HCT116 (cell line): ENCODE measurements around the gene CEP41.

ENCODE experiments used
- EZH2 ChIP-seq: fragments of 200-600 bp; sonication (generic); IDR thresholded peaks from 2 replicates; pipeline ENCODE4 v1.6.1; 2017; ENCODE audit warnings: antibody characterized with exemption, mixed run types
- POLR2A ChIP-seq: IDR thresholded peaks from 2 replicates; pipeline ENCODE4 v1.7.0; 2011; ENCODE audit warnings: borderline replicate concordance; ENCODE audit not compliant: insufficient read depth, insufficient read length; ENCODE audit errors: extremely low read depth
- POLR2AphosphoS5 ChIP-seq: IDR thresholded peaks from 2 replicates; pipeline ENCODE4 v1.6.1; 2011; ENCODE audit warnings: mild to moderate bottlenecking, low read depth, low read length, moderate library complexity
- RAD21 ChIP-seq: IDR thresholded peaks from 2 replicates; pipeline ENCODE4 v1.6.1; 2012; ENCODE audit warnings: low read depth, mild to moderate bottlenecking
- SIN3A ChIP-seq: IDR thresholded peaks from 2 replicates; pipeline ENCODE4 v1.6.1; 2012; ENCODE audit warnings: low read depth
- SP1 ChIP-seq: IDR thresholded peaks from 2 replicates; pipeline ENCODE4 v1.6.1; 2012; ENCODE audit warnings: low read depth
- ZFX ChIP-seq: fragments of 450-650 bp; IDR thresholded peaks from 2 replicates; pipeline ENCODE4 v1.6.1; 2017
- TF ChIP-seq, protein P1 (sequence below), 3 experiments: fragments of 200-600 bp in 1 of 3; sonication (generic) in 1 of 3; IDR thresholded peaks in 2 of 3; conservative IDR thresholded peaks in 1 of 3; 2 replicates each; pipeline ENCODE4 v1.5.1; 2012 to 2017; ENCODE audit warnings: low read depth in 2 of 3, low read length in 2 of 3, antibody characterized with exemption in 1 of 3, borderline replicate concordance in 1 of 3, control low read depth in 1 of 3, mild to moderate bottlenecking in 1 of 3, mixed read lengths in 1 of 3, mixed run types in 1 of 3, moderate library complexity in 1 of 3; ENCODE audit not compliant: insufficient read depth in 1 of 3

DNA sequence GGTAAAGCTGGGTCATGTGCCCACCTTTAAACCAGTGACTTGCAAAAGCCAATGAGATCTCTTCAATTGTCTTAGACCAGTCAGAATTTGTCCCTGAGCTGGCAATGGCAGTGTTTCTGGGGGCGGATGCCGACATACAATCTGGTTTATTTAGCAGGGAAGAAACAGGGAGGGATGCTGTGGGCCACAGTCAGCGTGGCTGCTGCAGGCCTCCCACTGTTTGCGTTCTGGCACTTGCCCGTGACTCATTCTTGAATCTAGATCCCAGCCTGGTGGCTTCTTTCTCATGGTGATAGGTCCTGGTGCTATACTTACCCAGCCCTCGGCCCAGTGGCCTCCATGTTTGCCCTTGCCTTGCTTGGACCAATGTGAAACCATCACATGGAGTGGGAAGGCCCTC is 63.6 kb downstream of the CEP41 start:
- TF ChIP-seq, protein P1, sequence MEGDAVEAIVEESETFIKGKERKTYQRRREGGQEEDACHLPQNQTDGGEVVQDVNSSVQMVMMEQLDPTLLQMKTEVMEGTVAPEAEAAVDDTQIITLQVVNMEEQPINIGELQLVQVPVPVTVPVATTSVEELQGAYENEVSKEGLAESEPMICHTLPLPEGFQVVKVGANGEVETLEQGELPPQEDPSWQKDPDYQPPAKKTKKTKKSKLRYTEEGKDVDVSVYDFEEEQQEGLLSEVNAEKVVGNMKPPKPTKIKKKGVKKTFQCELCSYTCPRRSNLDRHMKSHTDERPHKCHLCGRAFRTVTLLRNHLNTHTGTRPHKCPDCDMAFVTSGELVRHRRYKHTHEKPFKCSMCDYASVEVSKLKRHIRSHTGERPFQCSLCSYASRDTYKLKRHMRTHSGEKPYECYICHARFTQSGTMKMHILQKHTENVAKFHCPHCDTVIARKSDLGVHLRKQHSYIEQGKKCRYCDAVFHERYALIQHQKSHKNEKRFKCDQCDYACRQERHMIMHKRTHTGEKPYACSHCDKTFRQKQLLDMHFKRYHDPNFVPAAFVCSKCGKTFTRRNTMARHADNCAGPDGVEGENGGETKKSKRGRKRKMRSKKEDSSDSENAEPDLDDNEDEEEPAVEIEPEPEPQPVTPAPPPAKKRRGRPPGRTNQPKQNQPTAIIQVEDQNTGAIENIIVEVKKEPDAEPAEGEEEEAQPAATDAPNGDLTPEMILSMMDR (IDR thresholded peaks at IDR 0.05 in 2 of 3, conservative IDR thresholded peaks at IDR 0.05 in 1 of 3; ENCODE audit: borderline replicate concordance in 1 of 3, insufficient read depth in 1 of 3, low read depth in 2 of 3, low read length in 2 of 3), result no peak
- TF ChIP-seq EZH2 (no peak), ZFX (no peak), SP1 (no peak), SIN3A (no peak), POLR2A (no peak), RAD21 (no peak), POLR2AphosphoS5 (no peak)
